D721Med (cell line): Measurements from ENCODE around the gene MCUB.
A peak's percentile ranks its signal among the peaks of the same experiment; 100 is the strongest.

Experiments
- DNase-seq: peaks from one replicate; pipeline ENCODE4 v3.0.0; 2011; ENCODE audit warnings: low spot score; ENCODE audit not compliant: insufficient read length
- FAIRE-seq: peaks from 2 replicates; lab custom pipeline; 2011; peaks lifted over from hg19 to GRCh38; lab: Jason Lieb, UNC
- TF ChIP-seq, protein P1 (sequence below): IDR thresholded peaks from 2 replicates; pipeline ENCODE4 v1.5.1; 2012; ENCODE audit warnings: mild to moderate bottlenecking, control low read depth; ENCODE audit not compliant: insufficient read depth; ENCODE audit errors: missing control alignments

MCUB gene

DNA sequence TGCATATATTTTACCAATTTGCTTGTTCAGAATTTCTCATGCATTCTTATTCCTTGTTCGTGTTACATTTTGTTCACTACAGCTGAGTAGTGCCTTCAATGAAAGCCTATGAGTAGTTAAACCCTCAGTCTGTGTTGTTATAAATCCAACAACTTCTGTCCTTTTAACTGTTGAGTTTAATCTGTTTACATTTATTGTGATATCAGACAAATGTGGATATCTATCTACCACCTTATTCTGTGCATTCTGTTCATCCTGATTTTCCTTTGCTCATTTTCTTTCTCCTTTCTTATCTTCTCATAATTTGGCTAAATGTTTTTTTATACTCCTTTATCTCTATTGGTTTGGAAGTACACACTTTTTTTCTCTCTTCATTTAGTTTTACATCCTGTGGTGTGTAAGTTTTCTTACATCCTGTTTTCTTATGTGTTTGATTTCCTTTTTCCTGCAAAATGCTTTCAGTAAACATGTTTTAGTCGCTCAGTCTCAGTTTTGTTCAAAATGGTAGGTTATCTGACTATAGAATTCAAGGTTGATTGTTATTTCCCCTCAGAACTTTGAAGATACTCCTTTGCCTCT, 89.0 kb downstream of the MCUB start:
- TF ChIP-seq, protein P1, sequence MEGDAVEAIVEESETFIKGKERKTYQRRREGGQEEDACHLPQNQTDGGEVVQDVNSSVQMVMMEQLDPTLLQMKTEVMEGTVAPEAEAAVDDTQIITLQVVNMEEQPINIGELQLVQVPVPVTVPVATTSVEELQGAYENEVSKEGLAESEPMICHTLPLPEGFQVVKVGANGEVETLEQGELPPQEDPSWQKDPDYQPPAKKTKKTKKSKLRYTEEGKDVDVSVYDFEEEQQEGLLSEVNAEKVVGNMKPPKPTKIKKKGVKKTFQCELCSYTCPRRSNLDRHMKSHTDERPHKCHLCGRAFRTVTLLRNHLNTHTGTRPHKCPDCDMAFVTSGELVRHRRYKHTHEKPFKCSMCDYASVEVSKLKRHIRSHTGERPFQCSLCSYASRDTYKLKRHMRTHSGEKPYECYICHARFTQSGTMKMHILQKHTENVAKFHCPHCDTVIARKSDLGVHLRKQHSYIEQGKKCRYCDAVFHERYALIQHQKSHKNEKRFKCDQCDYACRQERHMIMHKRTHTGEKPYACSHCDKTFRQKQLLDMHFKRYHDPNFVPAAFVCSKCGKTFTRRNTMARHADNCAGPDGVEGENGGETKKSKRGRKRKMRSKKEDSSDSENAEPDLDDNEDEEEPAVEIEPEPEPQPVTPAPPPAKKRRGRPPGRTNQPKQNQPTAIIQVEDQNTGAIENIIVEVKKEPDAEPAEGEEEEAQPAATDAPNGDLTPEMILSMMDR: no peak
- no peak for DNase-seq

DNA sequence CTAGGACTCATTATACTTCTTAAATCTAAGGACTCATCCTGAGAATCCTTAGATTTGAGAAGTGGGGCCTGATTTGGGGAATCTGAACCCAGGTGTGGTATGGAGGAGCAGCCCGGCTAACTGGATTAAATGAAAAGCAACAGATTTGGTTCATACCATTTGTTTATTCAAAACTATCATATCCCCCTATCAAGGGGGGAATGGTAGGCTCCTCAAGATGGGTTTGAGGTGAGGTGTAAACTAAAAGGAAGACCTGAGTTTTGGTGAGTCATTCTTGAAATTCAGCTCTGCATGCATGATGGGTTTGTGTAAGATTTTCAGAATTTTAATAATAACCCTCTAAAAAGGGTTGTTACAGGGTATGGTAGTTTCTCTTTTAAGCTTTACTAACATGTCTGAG, 89.8 kb downstream of the MCUB start:
- DNase-seq: no peak
- TF ChIP-seq, protein P1: no peak
- no peak for FAIRE-seq

More for the DNA sequence above, 89.0 kb downstream of the MCUB start:
- no peak for FAIRE-seq

DNA sequence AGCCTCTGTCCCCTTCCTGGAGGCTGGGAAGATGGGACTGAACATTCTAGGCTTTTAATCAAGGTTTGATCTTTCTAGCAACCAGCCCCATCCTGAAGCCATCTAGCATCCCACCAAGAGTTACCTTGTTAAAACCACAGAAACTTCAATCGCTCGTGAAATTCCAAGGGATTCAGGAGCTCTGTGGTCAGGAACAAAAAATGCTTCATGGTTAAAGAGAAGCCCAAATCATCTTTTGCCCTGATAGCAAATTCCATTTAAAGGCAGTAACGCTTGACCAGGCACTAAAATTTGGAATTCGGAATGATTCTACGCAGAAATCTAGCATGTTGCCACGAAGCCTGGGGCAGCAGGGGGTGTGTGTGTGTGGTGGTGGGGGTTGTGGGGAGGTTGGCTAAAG, 95.3 kb downstream of the MCUB start:
- TF ChIP-seq, protein P1: no peak
- DNase-seq (no peak), FAIRE-seq (no peak)

DNA sequence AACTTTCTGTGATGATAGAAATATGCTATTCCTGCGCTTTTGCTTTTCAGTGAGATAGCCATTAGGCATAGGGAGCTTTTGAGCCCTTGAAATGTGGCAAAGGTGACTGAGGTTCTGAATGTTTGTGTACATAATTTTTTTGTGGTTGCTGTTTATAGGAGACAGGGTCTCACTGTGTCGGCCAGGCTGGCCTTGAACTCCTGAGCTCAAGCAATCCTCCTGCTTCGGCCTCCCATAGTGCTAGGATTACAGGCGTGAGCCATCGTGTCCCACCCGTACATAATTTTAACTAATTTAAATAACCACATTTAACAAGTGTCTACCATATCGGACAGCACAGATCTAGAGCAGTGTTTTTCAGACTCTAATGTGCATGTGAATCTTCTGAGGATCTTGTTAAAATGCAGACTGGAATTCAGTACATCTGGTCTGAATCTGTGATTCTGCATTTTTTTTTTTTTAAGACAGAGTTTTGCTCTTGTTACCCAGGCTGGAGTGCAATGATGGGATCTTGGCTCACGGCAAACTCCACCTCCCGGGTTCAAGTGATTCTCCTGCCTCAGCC, 97.9 kb downstream of the MCUB start:
- FAIRE-seq (no peak), DNase-seq (no peak)
- TF ChIP-seq, protein P1: no peak

DNA sequence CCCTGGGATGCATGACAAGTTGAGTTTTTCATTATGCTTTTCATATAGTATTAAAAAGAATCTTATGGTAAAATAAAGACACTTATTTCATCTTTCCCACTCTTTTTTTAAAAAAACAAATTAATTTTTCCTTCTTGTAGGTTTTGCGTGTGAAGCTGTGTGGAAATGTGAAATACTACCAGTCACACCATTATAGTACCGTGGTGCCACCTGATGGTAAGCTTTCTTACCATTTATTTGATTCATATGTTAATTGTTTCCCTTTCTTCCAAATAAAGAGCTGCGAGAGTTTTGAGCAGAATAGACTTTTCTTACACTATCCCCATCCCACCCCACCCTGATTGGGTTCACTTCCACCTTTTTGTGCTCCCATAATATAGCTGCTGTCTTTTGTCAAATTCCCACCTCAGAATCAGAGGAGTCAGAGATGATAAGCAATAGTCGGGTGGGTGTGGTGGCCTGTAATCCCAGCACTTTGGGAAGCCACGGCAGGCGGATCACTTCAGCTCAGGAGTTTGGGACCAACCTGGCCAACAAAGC, 98.9 kb downstream of the MCUB start:
- FAIRE-seq: no peak
- TF ChIP-seq, protein P1: peak; percentile 23
- no peak for DNase-seq

DNA sequence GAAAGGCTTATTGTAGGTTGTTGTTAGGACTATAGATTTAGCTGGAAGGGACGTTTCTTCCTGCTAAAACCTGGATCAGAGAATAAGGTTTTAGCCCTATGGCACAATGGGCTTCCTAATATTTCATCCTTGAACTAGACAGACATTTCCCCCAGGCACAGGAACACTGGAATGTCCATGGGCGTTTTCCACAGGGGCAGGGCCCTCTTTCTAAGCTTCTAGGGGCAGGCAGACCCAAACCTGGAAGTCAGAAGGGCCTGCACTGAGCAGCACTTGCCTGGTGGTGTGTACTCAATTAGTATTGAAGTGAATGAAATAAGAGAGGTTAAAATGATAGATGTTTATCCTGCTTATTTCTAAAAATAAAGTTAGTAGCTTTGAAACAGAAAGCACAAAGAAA, 102.1 kb downstream of the MCUB start:
- TF ChIP-seq, protein P1: no peak
- no peak for DNase-seq
- no peak for FAIRE-seq

DNA sequence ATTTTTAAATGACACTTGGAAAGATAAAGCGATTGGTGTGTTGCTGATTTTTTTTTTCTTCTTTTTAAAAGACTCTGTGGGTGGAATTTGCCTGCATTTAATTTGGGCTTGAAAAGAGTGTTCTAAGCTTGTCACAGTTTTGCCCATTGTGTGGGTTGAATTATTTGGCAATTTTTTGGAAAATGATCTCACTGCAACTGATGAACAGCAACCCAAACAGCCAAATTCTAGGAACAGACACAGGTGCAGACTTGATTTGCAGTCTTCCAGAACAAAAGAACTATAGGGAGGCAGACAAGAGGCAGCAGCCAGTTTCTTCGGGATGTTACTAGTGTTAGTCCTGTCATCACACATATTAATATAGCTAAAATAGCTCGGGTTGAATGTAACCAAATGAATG, 102.7 kb downstream of the MCUB start:
- DNase-seq (no peak), FAIRE-seq (no peak)
- TF ChIP-seq, protein P1: no peak
